ENCODE results near the gene TSPAN9.

DNA sequence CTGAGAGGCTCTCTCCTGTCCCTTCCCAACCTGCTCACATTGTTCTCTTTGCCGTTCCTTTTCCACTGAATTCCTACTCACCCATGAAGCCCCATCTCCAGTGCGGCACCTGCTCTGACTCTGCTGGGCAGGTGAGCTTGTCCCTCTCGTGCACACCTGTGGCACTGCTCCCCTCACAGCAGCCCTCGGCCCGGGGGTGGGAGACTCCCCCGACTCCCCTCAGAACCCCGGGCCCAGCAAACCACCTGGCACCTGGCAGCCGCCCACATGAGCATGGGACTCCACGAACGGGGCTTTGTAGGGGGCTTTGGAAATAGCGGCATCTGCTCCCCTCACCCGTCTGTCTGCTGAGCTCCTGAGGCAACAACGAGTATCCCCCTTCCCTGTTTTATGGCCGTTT lies 251.4 kb downstream of the TSPAN9 start:
- TF ChIP-seq CTCF (IDR thresholded peaks at IDR 0.05), result no peak
- no peak for TF ChIP-seq POLR2A (IDR thresholded peaks at IDR 0.05)

Data from body of pancreas (tissue), 4 donors.